ENCODE results near the gene ASB6.

Gene ASB6

GRCh38 chr9:129610473-129611306, 31.3 kb downstream of the ASB6 start:
- H3K27ac ChIP-seq (ENCODE audit: low read length), result peak overlapping the region; percentile 47; the same call in 1 of the 2 replicates
- H3K36me3 ChIP-seq (ENCODE audit: insufficient read depth, low read length), result no peaks in the 10 kb centered on the region
- no peaks in the 10 kb centered on the region for H4K20me1 ChIP-seq (ENCODE audit: insufficient read depth, low read length)
- peak overlapping the region; percentile 77 for H2AFZ ChIP-seq (ENCODE audit: low read depth, low read length)
- DNase-seq, result peak; percentile 77
- ATAC-seq (ENCODE audit: insufficient read depth, low read depth), result peak; percentile 82
- H3K79me2 ChIP-seq (ENCODE audit: insufficient read depth, low read length), result no peaks in the 10 kb centered on the region
- H3K9ac ChIP-seq (ENCODE audit: low read depth, low read length), result peak overlapping the region; percentile 66
- peak overlapping the region; percentile 29 to 59; a peak in 3 of 4 replicates for H3K4me3 ChIP-seq (ENCODE audit: low read depth in 1 of 2, low read length in 2 of 2)
- peak overlapping the region; percentile 96 for H3K4me2 ChIP-seq (ENCODE audit: insufficient read depth, low read length)
- TF ChIP-seq CTCF (IDR thresholded peaks at IDR 0.05; ENCODE audit: borderline replicate concordance, extremely low read depth, low read length, poor library complexity, severe bottlenecking), result peak; percentile 92
- no peak for TF ChIP-seq EZH2 (IDR thresholded peaks at IDR 0.05; ENCODE audit: borderline replicate concordance, low read depth, low read length, severe bottlenecking)
- no peaks in the 10 kb centered on the region for H3K27me3 ChIP-seq (ENCODE audit: insufficient read depth, low read length, poor library complexity)
- H3K9me3 ChIP-seq (ENCODE audit: insufficient read depth, low read length, severe bottlenecking), result no peaks in the 10 kb centered on the region
- peaks cover 20% of the 10 kb centered on the region for H3K4me1 ChIP-seq (ENCODE audit: insufficient read depth, low read length)

GRCh38 chr9:129610213-129610472, 31.8 kb downstream of the ASB6 start:
- H3K4me3 ChIP-seq (ENCODE audit: low read depth in 1 of 2, low read length in 2 of 2), result peak overlapping the region; percentile 29 to 59; a peak in 3 of 4 replicates
- peaks cover 20% of the 10 kb centered on the region for H3K4me1 ChIP-seq (ENCODE audit: insufficient read depth, low read length)
- no peaks in the 10 kb centered on the region for H4K20me1 ChIP-seq (ENCODE audit: insufficient read depth, low read length)
- H3K36me3 ChIP-seq (ENCODE audit: insufficient read depth, low read length), result no peaks in the 10 kb centered on the region
- no peak for DNase-seq
- TF ChIP-seq CTCF (IDR thresholded peaks at IDR 0.05; ENCODE audit: borderline replicate concordance, extremely low read depth, low read length, poor library complexity, severe bottlenecking) (no peak), EZH2 (IDR thresholded peaks at IDR 0.05; ENCODE audit: borderline replicate concordance, low read depth, low read length, severe bottlenecking) (no peak)
- H2AFZ ChIP-seq (ENCODE audit: low read depth, low read length), result peak overlapping the region; percentile 77
- no peaks in the 10 kb centered on the region for H3K27me3 ChIP-seq (ENCODE audit: insufficient read depth, low read length, poor library complexity)
- no peaks in the 10 kb centered on the region for H3K79me2 ChIP-seq (ENCODE audit: insufficient read depth, low read length)
- ATAC-seq (ENCODE audit: insufficient read depth, low read depth), result no peak; the same call in 2 of the 3 replicates
- H3K9me3 ChIP-seq (ENCODE audit: insufficient read depth, low read length, severe bottlenecking), result no peaks in the 10 kb centered on the region
- H3K4me2 ChIP-seq (ENCODE audit: insufficient read depth, low read length), result peak overlapping the region; percentile 96
- peak overlapping the region; percentile 66 for H3K9ac ChIP-seq (ENCODE audit: low read depth, low read length)
- no peak overlapping the region for H3K27ac ChIP-seq (ENCODE audit: low read length)

GRCh38 chr9:129609486-129610212, 32.3 kb downstream of the ASB6 start:
- no peaks in the 10 kb centered on the region for H3K9me3 ChIP-seq (ENCODE audit: insufficient read depth, low read length, severe bottlenecking)
- H3K4me1 ChIP-seq (ENCODE audit: insufficient read depth, low read length), result peaks cover 20% of the 10 kb centered on the region
- no peaks in the 10 kb centered on the region for H3K36me3 ChIP-seq (ENCODE audit: insufficient read depth, low read length)
- H3K27me3 ChIP-seq (ENCODE audit: insufficient read depth, low read length, poor library complexity), result no peaks in the 10 kb centered on the region
- no peaks in the 10 kb centered on the region for H4K20me1 ChIP-seq (ENCODE audit: insufficient read depth, low read length)
- ATAC-seq (ENCODE audit: insufficient read depth, low read depth), result no peak
- no peak overlapping the region; the same call in 1 of the 2 replicates for H3K9ac ChIP-seq (ENCODE audit: low read depth, low read length)
- TF ChIP-seq CTCF (IDR thresholded peaks at IDR 0.05; ENCODE audit: borderline replicate concordance, extremely low read depth, low read length, poor library complexity, severe bottlenecking) (no peak), EZH2 (IDR thresholded peaks at IDR 0.05; ENCODE audit: borderline replicate concordance, low read depth, low read length, severe bottlenecking) (no peak)
- H3K79me2 ChIP-seq (ENCODE audit: insufficient read depth, low read length), result no peaks in the 10 kb centered on the region
- H3K4me3 ChIP-seq (ENCODE audit: low read depth in 1 of 2, low read length in 2 of 2), result no peak overlapping the region
- H3K4me2 ChIP-seq (ENCODE audit: insufficient read depth, low read length), result 0 out of 2 replicates have a peak overlapping the region, but pooled peaks have one; percentile 96
- no peak overlapping the region for H3K27ac ChIP-seq (ENCODE audit: low read length)
- DNase-seq, result no peak
- H2AFZ ChIP-seq (ENCODE audit: low read depth, low read length), result no peak overlapping the region

All from DND-41 (cell line).